Stimulated activated CD8-positive, alpha-beta memory T cell treated with anti-CD3 and anti-CD28 coated beads, Interleukin-12 subunit alpha, Interleukin-12 subunit beta, amount 100 ng/mL, for 1 hour (primary cell): ENCODE measurements around the gene PDE10A.

ENCODE experiments used
- DNase-seq: peaks from one replicate; pipeline ENCODE4 v3.0.0-alpha.2; 2020; ENCODE audit warnings: low read depth

The PDE10A gene

DNA sequence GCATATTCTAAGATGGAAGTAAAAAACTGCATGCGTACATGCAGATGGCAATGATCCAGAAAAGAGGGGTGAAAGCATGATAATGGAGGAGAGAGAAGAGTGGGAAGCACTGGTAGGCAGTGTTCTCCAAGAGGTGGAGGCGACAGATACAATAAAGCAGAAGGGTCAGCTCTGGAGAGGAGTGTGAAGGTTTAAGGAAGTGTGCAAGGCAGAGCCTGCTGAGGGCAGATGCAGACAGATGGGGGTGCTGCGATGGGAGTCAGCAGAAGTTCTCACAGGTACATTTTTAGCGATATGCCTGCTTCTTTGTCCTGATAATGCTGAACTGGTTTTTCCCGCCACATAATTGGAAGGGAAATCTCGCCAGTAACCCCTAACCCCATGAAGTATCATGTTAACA lies 272.6 kb downstream of the PDE10A start:
- no peak for DNase-seq

DNA sequence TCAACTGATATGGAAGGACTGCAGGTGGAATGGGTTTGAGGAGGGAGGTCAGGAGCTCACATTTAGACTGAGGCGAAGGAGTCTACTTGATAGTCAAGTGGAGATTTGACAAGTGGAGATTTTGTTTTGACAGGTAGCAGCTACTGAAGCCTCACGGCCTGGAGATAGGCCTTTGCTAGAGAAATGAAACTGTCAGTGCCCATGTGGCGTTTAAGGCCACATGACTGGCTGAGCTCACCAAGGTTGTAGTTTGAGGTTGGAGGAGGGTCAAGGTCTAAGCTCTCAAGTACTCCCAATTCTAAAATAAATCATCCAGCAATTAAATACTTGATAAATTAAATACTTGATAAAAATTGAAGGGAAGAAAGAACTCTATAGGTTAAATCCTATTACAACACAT lies 273.5 kb downstream of the PDE10A start:
- DNase-seq, result no peak

- DNase-seq, result no peak
Observed at GRCh38 chr6:165383323-165383722, 279.7 kb downstream of the PDE10A start.

GRCh38 chr6:165376100-165376499 lies 286.9 kb downstream of the PDE10A start:
- DNase-seq, result no peak

DNA sequence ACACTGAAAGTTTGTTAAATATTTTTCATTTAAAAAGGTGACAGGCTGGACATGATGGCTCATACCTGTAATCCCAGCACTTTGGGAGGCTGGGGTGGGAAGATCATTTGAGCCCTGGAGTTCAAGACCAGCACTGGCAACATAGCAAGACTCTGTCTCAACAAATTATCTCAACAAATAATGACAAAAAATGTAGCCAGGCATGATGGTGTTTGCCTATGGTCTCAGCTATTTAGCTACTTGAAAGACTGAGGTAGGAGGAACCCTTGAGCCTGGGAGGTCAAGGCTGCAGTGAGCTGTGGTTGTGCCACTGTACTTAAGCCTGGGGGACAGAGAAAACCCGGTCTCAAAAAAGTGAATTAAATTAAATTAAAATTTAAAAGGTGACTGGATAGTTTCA lies 297.7 kb downstream of the PDE10A start:
- no peak for DNase-seq

- no peak for DNase-seq
Observed at GRCh38 chr6:165345700-165346099, 317.3 kb downstream of the PDE10A start.

DNA sequence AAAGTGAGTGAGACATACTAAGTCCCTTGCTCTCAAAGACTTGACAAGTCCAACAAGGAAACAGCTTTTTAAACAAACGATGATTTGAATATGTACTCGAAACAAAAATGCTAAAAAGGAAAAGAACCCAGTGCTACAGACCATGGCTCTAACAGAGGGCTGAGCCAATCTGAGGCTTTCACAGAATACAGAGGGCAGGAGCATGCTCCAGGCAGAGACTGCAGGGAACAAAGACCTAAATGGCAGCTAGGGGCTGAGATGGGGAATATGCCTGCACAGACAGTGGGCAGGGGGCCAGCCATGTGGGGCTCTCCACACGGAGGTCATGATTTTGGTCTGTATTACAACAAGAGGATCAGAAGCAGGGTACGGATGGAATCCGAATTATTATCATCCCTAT lies 322.5 kb downstream of the PDE10A start:
- DNase-seq, result no peak

- no peak for DNase-seq
Observed at GRCh38 chr6:165325609-165326008, 337.4 kb downstream of the PDE10A start.

DNA sequence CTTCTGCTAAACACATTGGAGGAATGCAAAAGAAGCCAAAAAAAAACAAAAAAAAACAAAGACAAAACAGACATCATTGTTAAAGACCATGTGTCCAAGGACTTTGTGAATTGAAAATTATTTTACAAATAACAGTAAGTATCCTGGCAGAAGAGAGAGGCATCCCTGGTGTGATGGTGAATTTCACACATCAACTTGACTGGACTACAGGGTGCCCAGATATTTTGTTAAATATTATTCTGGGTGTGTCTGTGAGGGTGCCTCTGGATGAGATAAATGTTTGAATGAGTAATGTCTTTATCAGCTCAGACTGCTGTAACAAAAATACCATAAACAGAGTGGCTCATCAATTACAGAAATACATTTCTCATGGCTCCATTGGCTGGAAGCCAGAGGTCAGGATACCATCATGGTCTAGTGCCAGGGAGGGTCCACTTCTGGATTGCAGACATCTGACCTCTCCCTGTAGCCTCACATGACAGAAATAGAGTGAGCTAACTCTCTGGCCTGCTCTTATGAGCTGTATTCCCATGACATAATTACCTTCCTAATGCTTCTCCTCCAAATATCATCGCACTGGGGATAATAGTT lies 341.4 kb downstream of the PDE10A start:
- DNase-seq, result no peak

GRCh38 chr6:165321150-165321549 lies 341.9 kb downstream of the PDE10A start:
- DNase-seq, result no peak

DNA sequence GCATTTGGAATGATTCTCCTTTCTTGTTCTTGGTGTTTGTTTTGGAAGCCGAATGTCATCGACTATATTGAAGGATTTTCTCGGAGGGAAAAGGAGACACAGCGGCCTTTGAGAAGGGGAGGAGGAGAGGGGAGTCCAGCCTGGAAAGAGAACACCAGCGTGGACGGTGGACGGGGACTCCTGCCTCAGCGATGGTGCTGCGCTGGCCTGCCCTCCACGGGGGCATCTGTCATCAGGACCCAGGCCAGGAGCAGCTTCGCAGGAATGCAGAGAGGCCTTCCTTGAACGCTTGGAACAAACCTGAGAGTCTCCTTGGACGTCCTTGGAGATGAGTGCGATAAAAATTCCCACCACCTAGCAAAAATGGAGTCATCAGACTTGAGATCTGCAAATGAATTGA lies 345.3 kb downstream of the PDE10A start:
- DNase-seq, result no peak

DNA sequence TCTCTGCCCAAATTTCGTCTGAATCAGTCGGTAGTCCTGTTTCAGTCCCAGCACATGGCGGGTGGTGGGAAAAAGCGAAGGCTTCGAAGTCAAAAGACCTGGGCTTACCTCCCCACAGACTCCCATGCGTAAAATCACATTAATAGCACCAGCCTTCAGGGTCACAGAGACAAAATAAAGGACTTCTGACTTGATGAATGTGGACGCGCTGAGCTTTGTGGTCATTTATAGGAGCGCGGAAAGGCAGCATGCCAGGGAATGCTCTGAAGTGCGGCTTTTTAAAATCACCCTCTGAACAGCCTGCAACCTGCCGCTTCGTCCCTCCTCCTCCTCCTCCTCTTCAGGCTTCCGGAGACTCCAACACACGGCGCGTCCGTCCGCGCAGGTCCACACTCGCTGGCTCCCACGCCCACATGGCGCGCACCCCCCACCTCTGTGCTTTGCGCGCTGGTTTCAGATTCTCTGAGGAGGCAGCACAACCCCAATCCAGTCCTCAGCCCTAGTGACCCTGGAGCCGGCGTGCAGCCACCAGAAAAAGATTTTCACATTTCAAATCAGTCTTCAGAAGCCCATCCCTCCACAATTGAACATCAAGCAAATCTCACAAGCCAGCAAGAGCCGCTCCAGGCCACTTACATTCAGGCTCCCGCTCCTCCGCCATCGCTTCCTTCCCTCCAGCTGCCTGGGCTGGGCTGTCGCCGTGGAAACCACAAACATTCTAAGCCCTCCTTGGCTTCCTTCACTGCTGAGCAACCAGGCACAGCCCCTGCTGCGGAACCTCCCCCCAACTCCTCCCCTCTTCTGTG lies 353.9 kb downstream of the PDE10A start, which contains the start of gene C6orf118:
Gene C6orf118 (minus strand): TSS at position 680 of the 806 bp plus-strand sequence. CDS start 19 bp downstream, at position 661.
- DNase-seq, result no peak

GRCh38 chr6:165306955-165307354 lies 356.1 kb downstream of the PDE10A start:
- no peak for DNase-seq

DNA sequence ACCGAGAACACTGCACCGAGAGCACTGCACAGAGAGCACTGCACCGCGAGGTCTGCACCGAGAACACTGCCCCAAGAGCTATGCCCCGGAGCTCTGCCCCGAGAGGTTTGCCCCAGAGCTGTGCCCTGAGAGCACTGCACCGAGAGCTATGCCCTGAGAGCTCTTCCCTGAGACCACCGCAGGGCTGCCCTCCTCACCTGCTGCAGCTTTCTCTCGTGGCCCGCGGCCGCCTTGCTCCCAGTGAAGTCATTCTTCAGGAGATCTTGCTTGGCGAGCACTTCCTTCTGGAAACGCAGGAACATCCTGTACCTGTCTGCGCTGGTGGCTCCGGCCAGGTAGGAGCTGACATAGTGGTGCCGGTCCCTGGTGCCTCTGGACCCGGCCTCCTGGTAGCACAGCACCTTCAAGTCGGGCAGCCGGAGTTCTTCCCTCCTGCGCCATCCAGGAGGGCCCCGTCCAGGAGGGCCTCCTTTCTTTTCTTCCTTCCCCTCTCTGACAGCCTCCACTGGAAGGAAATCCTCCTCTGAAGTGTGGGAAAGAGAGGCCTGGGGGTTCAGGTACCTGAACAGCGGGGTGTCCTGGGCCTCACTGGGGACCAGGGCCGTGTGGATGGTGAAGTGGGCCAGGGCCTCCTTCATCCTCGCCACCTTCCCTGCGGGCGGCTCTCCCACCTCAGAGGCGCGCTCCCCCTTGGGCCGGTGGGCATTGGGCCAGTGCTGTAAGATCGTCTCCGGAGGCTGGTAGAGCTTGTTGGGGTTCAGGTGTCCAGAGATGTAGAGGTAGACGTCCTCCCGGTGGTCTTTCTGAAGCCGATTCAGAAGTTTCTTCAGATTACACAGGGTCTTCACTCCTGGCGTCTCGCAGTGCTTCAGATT lies 361.4 kb downstream of the PDE10A start:
- DNase-seq, result no peak

DNA sequence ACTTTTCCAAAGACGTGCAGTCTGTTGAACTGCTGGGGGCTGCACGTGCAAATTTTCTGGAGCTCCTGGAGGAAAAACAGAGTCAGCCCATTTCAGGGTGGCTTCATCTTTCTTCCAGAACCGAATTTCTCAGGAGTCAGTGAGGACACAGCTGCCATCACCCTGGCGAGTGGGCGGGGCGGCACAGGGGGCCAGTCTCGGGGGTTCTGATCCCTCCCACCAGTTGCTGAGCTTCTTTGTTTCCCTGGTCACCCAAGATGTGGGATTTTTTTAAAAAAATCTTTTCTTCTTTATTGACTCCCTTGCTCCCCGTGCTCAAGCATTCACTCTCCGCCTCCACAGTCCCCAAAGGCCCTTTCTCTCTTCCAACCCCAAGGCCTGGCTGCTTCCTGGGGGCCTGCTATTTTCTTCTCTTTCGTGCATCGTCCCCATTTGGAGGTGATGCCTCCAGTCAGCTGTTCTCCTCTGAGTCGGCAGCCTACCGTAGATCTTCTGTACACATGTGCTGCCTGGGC lies 362.6 kb downstream of the PDE10A start:
- DNase-seq, result no peak

- DNase-seq, result no peak
Observed at GRCh38 chr6:165298875-165299274, 364.2 kb downstream of the PDE10A start.

DNA sequence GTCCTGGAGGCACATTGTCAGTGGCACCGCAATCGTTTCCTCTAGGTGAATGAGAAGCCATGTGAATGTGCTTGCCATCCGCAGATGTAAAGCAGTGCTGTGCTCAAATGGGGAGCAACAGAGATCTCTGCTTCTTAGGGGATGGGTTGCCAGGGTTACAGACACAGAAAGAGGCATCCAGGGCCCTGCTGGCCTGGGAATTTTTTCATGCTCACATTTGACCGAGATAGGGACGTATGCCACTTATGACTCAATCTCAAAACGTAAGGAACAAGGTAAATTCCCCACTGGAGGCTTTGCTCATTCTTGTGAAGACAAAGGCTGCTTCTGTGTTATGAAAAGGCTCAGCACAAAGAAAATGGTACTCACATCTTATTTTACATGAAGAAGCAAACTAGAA lies 364.6 kb downstream of the PDE10A start:
- DNase-seq, result no peak

- DNase-seq, result no peak
Observed at GRCh38 chr6:165292657-165293056, 370.4 kb downstream of the PDE10A start.
